Renal cortex interstitium (tissue), 11 donors: ENCODE measurements around the gene ITPKC. TPM values are rescaled to one million over a fixed set of nuclear protein-coding genes. Genes with fewer than 3 reads are reported as not detected.
A peak's percentile ranks its signal among the peaks of the same experiment; 100 is the strongest.
"Not testable (repeated sequence)": the region's sequence is repeated elsewhere in the genome, so short reads cannot be mapped to it uniquely, and the experiment has no call there.

Source experiments
- DNase-seq, 11 donors: peaks; one replicate each; pipeline ENCODE4 v3.0.0-alpha.2; 2013; ENCODE audit warnings: low read depth in 9 of 11, low spot score in 4 of 11; ENCODE audit errors: extremely low read depth in 1 of 11
- polyA plus RNA-seq, 3 donors: library from polyadenylated mRNA; unstranded; fragments of 120-200 nt; gene quantifications; one replicate each; pipeline ENCODE4 v1.2.1, GENCODE V29; 2013; ENCODE audit not compliant: insufficient read length in 3 of 3

The ITPKC gene
- polyA plus RNA-seq, 3 donors, result 12.3 to 15.4 (median 14.2) TPM

DNA sequence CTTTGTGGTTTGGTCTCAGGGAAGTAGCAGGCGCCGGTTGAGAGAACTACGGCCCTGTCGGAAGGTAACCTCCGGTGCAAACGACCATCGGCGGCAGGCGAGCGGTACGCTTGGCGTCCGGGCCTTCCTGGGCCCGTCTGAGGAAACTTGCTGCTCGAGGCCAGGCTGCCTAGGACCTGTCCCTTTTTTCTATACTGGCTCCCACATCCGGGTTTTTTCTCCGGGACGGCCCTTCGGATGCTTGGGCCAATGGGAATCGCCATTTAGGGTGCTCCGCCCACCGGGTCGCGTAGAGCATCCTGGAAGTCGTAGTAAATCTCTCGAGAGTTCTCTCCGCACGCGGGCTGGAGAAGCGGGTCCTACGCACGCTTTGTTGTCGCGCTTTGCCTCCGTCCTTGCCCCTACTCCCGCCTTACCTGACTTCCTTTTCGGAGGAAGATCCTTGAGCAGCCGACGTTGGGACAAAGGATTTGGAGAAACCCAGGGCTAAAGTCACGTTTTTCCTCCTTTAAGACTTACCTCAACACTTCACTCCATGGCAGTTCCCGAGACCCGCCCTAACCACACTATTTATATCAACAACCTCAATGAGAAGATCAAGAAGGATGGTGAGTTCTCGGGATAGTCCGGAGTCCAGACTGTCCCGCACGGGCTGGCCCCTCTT is 34.1 kb downstream of the ITPKC start, which contains the start of gene SNRPA:
SNRPA (plus strand) TSS at position 330 of the 664 bp plus-strand sequence; CDS start at position 536, 206 bp downstream.
- DNase-seq, result peak; percentile 94 to 99 (median 98)

- no peak for DNase-seq
Measured at GRCh38 chr19:40752257-40752781, 35.4 kb downstream of the ITPKC start.

DNA sequence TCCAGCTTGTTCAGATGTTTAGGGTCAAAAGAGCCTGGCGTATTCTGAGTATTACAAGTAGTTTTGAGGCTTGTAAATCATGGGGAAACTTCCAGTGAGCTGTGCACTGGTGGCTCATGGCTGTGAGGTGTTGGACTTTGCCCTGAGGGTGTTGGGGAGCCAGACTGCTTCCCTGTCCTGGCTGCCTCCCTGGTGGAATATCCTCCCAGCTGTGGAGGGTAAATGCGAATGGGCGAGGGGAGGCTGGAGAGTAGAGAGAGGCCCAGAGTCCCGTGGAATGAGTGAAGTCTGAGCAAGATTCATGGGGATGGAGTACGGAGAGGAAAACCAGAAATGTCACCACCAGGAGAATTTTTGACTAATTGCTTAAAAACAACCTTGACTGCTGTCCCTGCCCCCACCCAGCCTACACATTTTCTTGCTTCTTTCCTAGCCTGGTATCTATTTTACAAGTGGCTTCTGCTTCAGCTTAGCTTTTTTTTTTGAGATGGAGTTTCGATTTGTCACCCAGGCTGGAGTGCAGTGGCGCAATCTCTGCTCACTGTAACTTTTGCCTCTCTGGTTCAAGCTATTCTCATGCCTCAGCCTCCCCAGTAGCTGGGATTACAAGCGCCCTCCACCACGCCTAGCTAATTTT is 37.8 kb downstream of the ITPKC start:
- no peak for DNase-seq

GRCh38 chr19:40755248-40755624 is 38.3 kb downstream of the ITPKC start:
- DNase-seq, result no peak

DNA sequence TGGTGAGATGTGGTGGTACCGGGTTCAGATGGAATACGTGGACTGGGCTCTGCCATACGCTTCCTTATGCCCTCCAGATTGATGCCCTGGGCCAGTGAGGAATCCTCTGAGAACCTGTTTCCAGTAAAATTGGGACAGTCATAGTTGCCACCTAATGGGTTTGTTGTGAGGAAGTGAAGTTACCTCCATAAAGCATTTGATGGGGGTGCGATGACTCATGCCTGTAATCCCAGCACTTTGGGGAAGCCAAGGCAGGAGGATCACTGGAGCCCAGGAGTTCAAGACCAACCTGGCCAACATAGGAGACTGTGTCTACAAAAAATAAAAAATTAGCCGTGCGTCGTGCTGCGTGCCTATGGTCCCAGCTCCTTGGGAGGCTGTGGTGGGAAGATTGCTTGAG is 38.9 kb downstream of the ITPKC start:
- DNase-seq, result no peak

DNA sequence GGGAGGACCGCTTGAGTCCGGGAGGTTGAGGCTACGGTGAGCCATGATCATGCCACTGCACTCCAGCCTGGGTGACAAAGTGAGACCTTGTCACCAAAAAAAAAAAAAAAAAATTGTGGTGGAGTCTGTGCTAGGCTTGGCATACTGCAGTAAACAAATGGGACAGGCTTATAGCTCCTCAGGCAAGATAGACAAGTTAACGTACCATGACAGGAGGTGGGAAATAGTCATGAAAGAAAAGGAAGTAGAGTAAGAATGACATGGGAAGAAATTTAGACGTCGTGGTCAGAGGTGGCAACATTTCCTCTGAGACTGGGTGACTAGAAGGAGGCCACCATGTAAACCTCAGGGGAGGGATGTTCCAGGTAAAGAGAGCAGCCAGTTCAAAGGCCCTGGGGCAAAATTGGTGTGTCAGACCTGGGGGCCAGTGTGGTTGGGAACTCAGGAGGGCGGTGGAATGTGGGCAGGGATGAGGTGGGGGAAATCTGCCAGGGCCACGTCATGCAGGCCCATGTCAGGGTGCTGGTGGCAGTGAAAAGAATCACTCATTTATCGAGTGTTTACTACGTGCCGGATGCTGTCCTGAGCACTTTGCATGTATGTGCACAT is 39.7 kb downstream of the ITPKC start:
- no peak for DNase-seq

DNA sequence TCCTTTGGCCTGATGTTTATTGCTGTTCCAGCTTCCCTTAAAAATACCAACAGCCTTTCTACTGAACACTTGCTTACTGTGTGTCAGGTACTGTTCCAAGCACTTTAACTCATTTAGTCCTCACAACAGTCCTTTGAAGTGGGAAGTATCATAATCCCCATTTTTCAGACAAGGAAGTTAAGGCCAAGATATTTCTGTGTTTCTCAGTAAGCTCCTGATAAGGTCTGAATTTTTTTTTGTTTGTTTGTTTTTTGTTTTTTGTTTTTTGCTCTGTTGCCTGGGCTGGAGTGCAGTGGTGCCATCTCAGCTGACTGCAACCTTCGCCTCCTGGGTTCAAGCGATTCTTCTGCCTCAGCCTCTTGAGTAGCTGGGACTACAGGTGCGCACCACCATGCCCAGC is 41.6 kb downstream of the ITPKC start:
- no peak for DNase-seq

- DNase-seq, result no peak
Measured at GRCh38 chr19:40759352-40759751, 42.4 kb downstream of the ITPKC start.

- DNase-seq, result no peak
Measured at GRCh38 chr19:40762754-40763470, 46.0 kb downstream of the ITPKC start.

DNA sequence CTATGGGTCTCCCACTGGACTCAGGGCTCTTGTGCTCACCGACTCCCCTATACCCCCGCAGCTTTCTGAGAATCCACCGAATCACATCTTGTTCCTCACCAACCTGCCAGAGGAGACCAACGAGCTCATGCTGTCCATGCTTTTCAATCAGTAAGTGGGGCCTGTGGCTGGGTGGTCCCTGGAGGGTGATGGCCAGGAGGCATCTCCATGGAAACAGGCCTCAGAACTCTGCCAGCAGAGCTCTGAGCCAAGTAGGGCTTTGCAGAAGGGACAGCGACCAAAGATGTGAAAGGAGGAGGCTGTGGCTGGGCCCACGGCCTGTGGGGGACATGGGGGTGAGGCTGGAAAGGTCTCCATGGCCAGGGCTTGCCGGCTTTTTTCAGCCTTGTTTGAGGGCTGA is 46.6 kb downstream of the ITPKC start:
- DNase-seq, result no peak

DNA sequence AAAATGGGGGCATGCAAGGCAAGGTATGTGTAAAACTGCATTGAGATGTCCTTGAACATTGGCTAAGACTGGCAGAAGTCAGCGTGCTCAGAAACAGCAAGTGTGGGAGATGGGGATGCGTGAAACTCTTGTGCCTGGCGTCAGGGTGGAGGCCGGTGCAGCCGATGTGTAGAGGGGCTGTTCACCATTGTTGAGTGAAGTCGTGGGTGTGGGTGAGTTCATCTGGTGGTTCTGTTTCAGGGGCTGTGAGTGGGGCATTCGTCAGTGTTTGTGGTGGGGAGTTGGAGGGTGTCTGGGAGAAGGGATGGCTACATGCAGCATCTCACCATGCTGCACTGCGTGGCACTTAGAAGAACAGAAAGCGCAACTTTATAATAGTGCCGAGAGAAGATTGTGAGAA is 47.1 kb downstream of the ITPKC start:
- no peak for DNase-seq

- not testable (repeated sequence) for DNase-seq
Measured at GRCh38 chr19:40766385-40766784, 49.5 kb downstream of the ITPKC start.

DNA sequence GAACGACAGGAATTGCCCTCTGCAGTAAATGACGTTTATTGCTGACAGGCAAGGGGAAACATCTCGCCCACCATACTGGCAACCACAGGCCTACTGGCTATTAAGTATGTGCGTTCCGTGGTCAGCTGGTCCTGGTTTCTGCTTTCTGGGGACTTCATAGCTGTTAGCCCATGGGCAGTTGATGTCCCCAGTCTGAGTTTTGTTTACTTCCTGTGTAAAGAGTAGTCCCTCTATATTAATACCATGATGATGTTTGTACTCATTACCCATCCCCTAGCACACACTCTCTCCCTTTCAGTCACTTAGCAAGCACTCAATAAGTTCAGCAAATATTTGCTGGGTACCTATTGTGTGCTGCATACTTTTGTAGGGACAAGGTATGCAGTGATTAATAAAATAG is 52.0 kb downstream of the ITPKC start:
- no peak for DNase-seq

DNA sequence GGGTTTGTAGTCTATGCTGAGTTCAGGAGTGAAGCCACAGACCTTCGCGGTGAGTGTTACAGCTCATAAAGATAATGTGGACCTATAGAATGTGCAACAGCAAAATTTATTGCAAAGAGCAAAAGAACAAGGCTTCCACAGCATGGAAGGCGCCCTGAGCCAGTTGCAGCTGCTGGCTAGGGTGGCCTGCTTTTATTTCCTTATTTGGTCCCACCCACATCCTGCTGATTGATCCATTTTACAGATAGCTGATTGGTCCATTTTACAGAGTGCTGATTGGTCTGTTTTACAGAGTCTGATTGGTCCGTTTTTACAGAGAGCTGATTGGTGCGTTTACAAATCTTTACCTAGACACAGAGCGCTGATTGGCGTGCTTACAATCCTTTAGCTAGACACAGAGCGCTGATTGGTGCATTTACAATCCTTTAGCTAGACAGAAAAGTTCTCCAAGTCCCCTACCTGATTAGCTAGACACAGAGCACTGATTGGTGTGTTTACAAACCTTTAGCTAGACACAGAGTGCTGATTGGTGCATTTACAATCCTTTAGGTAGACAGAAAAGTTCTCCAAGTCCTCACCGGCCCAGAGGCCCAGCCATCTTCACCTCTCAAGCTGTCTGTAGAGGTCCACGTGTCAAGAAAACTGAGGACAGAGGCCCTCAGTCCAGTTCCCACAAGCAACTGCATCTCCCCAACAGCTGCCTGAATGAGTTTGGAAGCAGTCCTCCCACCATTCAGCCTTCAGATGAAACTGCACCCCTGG is 54.4 kb downstream of the ITPKC start:
- not testable (repeated sequence) for DNase-seq

DNA sequence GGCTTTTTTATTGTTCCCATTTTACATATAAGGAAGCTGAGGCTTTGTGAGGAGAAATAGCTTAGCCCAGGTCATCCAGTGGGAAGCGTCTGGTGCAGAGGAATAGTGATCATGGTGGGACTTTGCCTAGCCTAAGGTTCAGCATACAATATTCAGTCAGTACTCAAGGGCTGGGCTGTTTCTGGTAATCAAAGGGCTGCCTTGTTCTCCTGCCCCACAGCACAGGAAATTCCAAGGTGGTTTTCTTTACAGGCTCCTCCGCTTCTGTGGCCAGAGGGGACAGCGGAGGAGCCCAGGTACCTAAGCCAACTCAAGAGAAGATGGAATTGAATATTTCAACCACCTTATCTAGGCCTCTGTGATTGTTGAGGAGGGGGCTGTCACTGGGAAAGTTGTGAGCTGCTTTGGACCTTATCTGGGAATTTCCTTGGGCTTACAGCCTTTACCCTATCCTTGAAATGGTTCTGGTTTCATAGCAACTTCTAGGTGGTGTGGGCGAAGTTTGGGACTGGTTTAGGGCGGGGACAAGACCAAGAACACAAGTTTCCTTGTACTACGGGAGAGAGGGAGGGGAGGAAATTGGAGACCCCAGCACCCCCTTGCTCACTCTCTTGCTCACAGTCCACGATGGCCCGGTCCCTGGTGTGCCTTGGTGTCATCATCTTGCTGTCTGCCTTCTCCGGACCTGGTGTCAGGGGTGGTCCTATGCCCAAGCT is 58.2 kb downstream of the ITPKC start, which contains the start of gene MIA:
MIA (plus strand) TSS at position 606 of the 716 bp plus-strand sequence; CDS start at position 628, 22 bp downstream.
- DNase-seq, result no peak

DNA sequence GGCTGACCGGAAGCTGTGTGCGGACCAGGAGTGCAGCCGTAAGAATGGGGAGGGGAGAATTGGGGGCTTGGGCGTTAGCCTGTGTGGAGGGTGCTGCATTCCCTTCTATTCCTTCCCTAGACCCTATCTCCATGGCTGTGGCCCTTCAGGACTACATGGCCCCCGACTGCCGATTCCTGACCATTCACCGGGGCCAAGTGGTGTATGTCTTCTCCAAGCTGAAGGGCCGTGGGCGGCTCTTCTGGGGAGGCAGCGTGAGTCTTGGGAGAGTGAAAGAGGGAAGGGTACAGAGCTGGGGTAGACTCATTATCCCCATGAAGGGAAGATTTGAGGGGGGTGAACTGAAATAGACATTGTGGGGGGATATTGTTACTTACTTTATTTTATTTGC is 58.7 kb downstream of the ITPKC start:
- DNase-seq, result no peak

- DNase-seq, result no peak
Measured at GRCh38 chr19:40776364-40776763, 59.5 kb downstream of the ITPKC start.

GRCh38 chr19:40776932-40777644 is 60.2 kb downstream of the ITPKC start:
- peak; percentile 80 to 95 (median 90) for DNase-seq
